NCI-H146 (cell line): ENCODE measurements around the gene IGF2BP3.

Experiments used
- DNase-seq: peaks from one replicate; lab custom pipeline; 2025; lab: John Stamatoyannopoulos, UW

Gene IGF2BP3

GRCh38 chr7:23377134-23377533 is 93.2 kb downstream of the IGF2BP3 start:
- DNase-seq, result no peak

GRCh38 chr7:23373151-23374004 is 96.9 kb downstream of the IGF2BP3 start:
- peak; percentile 46 for DNase-seq

- DNase-seq, result no peak
These were observed 97.7 kb downstream of the IGF2BP3 start for GRCh38 chr7:23372611-23373010.

GRCh38 chr7:23371654-23372053 is 98.6 kb downstream of the IGF2BP3 start:
- no peak for DNase-seq

GRCh38 chr7:23369695-23370404 is 100.4 kb downstream of the IGF2BP3 start:
- DNase-seq, result no peak

- DNase-seq, result no peak
These were observed 101.2 kb downstream of the IGF2BP3 start for GRCh38 chr7:23369100-23369499.

GRCh38 chr7:23358152-23358674 is 112.1 kb downstream of the IGF2BP3 start:
- DNase-seq, result no peak

- DNase-seq, result peak; percentile 8
These were observed 112.8 kb downstream of the IGF2BP3 start for GRCh38 chr7:23357190-23358093.

- DNase-seq, result no peak
These were observed 113.6 kb downstream of the IGF2BP3 start for GRCh38 chr7:23356726-23357125.

- no peak for DNase-seq
These were observed 114.1 kb downstream of the IGF2BP3 start for GRCh38 chr7:23356168-23356567.

- DNase-seq, result peak; percentile 42
These were observed 117.1 kb downstream of the IGF2BP3 start for GRCh38 chr7:23353172-23353571.

GRCh38 chr7:23350466-23350865 is 119.8 kb downstream of the IGF2BP3 start:
- no peak for DNase-seq

GRCh38 chr7:23349484-23350157 is 120.7 kb downstream of the IGF2BP3 start:
- DNase-seq, result no peak

GRCh38 chr7:23347682-23348180 is 122.6 kb downstream of the IGF2BP3 start:
- no peak for DNase-seq

- DNase-seq, result no peak
These were observed 123.1 kb downstream of the IGF2BP3 start for GRCh38 chr7:23347033-23347681.

GRCh38 chr7:23346316-23346715 is 124.0 kb downstream of the IGF2BP3 start:
- no peak for DNase-seq

GRCh38 chr7:23345601-23346000 is 124.7 kb downstream of the IGF2BP3 start:
- DNase-seq, result no peak

- no peak for DNase-seq
These were observed 126.3 kb downstream of the IGF2BP3 start for GRCh38 chr7:23343806-23344475.

GRCh38 chr7:23343102-23343501 is 127.2 kb downstream of the IGF2BP3 start:
- no peak for DNase-seq
